Panc1 (cell line): ENCODE results near the gene HCN1. TPM values are rescaled to one million over a fixed set of nuclear protein-coding genes. Genes with fewer than 3 reads are reported as not detected.

Experiments
- ATAC-seq: fragments of 200-7000 bp; cut with Tn5 transposase; 2 replicates; pipeline ENCODE4 v1.9.1; 2020; ENCODE audit warnings: mild to moderate bottlenecking, moderate library complexity
- BruUV-seq: library from RNA; stranded (reverse); fragments of 400-500 nt; replicated peaks from 2 replicates; lab custom pipeline; 2021; lab: Mats Ljungman, UMichigan
- CTCF ChIA-PET: fragments of 300-600 bp; sonication (Branson Sonifier 250); formaldehyde crosslinking; loops from one replicate; lab custom pipeline; 2022; ENCODE audit warnings: antibody characterized with exemption; lab: Charles Lee
- POLR2A ChIA-PET: fragments of 300-600 bp; sonication (Branson Sonifier 250); formaldehyde crosslinking; loops from one replicate; lab custom pipeline; 2022; ENCODE audit warnings: antibody characterized with exemption; lab: Charles Lee
- DNase-seq: peaks from one replicate; pipeline ENCODE4 v3.0.0-alpha.2; 2010; ENCODE audit warnings: low read depth, low spot score
- H3K27ac ChIP-seq: 2 replicates; pipeline ENCODE4 v1.5.1; 2011; ENCODE audit warnings: mild to moderate bottlenecking, low read length, inconsistent platforms
- H3K27me3 ChIP-seq: fragments of 200-500 bp; sonication (Bioruptor generic); 2 replicates; pipeline ENCODE4 v1.6.0; 2014; ENCODE audit warnings: low read length, inconsistent platforms; ENCODE audit not compliant: control insufficient read depth, insufficient read depth
- H3K36me3 ChIP-seq: fragments of 200-500 bp; sonication (Bioruptor generic); 2 replicates; pipeline ENCODE4 v1.5.1; 2014; ENCODE audit warnings: inconsistent platforms, mild to moderate bottlenecking, low read length, moderate library complexity; ENCODE audit not compliant: control insufficient read depth, insufficient read depth
- H3K4me1 ChIP-seq: 2 replicates; pipeline ENCODE4 v1.5.1; 2011; ENCODE audit warnings: inconsistent platforms, mild to moderate bottlenecking, low read length, moderate library complexity; ENCODE audit not compliant: control insufficient read depth, insufficient read depth
- H3K4me3 ChIP-seq, 2 experiments: 2 replicates each; pipeline ENCODE4 v1.5.1; 2011 to 2012; ENCODE audit warnings: low read depth in 2 of 2, low read length in 2 of 2, mild to moderate bottlenecking in 2 of 2, inconsistent platforms in 1 of 2, moderate library complexity in 1 of 2
- H3K9me3 ChIP-seq: fragments of 200-500 bp; sonication (Bioruptor generic); 2 replicates; pipeline ENCODE4 v1.5.1; 2014; ENCODE audit warnings: low read depth, mild to moderate bottlenecking, inconsistent platforms, low read length, moderate library complexity; ENCODE audit not compliant: control insufficient read depth, insufficient read depth
- POLR2AphosphoS5 ChIP-seq: IDR thresholded peaks from 2 replicates; pipeline ENCODE4 v1.6.1; 2012; ENCODE audit warnings: mild to moderate bottlenecking, low read depth, low read length, moderate library complexity
- SIN3A ChIP-seq: IDR thresholded peaks from 2 replicates; pipeline ENCODE4 v1.6.1; 2012; ENCODE audit warnings: low read depth, mild to moderate bottlenecking, low read length, moderate library complexity, borderline replicate concordance; ENCODE audit not compliant: insufficient read depth
- TCF7L2 ChIP-seq: IDR thresholded peaks from 2 replicates; pipeline ENCODE4 v1.6.1; 2011; ENCODE audit warnings: mild to moderate bottlenecking, low read depth, low read length, inconsistent platforms
- in situ Hi-C: cut with HindIII; loops from 2 replicates; pipeline ENCODE4 v1.10.0; 2016; ENCODE audit warnings: low sequenced_read_pairs, low pct_unique_long_range_greater_than_20kb
- intact Hi-C: fragments of 100-400 bp; cut with micrococcal nuclease; formaldehyde crosslinking; loops from one replicate; pipeline ENCODE4 v1.10.0; 2022; ENCODE audit not compliant: unreplicated experiment
- total RNA-seq: library from RNA; stranded (reverse); gene quantifications from one replicate; pipeline ENCODE4 v1.2.1, GENCODE V29; 2021; ENCODE audit not compliant: unreplicated experiment
- TF ChIP-seq, protein P1 (sequence below): fragments of 450-650 bp; IDR thresholded peaks from 2 replicates; pipeline ENCODE4 v1.5.1; 2017; ENCODE audit warnings: mild to moderate bottlenecking
- TF ChIP-seq, protein P2 (sequence below), 2 experiments: IDR thresholded peaks; 2 replicates each; pipeline ENCODE4 v1.6.1; 2011 to 2012; ENCODE audit warnings: low read depth in 2 of 2, control low read depth in 1 of 2, low read length in 1 of 2, mild to moderate bottlenecking in 1 of 2, moderate library complexity in 1 of 2; ENCODE audit not compliant: insufficient read depth in 1 of 2

The HCN1 gene
- total RNA-seq, 1 experiment from 2014 or later: 0.36 TPM

DNA sequence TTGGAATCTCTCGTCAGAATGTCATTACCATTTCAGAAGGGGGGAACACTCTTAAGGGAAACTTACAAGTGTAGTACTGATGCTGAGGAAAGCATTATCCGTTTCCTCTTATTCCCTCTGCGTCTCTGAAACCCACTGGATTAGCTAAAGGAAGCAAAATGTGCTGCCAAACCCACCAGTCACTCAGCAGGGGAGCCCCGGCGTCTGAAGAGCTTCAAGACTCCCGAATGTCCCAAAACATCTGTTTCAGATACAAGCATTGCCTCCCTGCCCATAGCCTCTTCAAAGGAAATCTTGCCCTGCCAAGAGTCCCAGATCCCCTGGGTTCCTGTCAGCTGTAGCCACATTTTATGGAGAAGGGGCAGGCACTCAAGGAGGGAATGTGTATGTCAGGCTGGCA is 1.0 kb upstream of the HCN1 start:
- H3K36me3 ChIP-seq: no peaks in the 10 kb centered on the region
- in situ Hi-C loops: no loop called here
- ChIA-PET POLR2A (no interaction called here), CTCF (interaction anchor here (0.5 kb wide), 1 partner anchor 52 kb away, joined by 3 read pairs; no protein-coding TSS in a partner anchor)
- no peaks in the 10 kb centered on the region for H3K4me1 ChIP-seq
- H3K27me3 ChIP-seq: peaks cover 6% of the 10 kb centered on the region
- TF ChIP-seq, protein P1, sequence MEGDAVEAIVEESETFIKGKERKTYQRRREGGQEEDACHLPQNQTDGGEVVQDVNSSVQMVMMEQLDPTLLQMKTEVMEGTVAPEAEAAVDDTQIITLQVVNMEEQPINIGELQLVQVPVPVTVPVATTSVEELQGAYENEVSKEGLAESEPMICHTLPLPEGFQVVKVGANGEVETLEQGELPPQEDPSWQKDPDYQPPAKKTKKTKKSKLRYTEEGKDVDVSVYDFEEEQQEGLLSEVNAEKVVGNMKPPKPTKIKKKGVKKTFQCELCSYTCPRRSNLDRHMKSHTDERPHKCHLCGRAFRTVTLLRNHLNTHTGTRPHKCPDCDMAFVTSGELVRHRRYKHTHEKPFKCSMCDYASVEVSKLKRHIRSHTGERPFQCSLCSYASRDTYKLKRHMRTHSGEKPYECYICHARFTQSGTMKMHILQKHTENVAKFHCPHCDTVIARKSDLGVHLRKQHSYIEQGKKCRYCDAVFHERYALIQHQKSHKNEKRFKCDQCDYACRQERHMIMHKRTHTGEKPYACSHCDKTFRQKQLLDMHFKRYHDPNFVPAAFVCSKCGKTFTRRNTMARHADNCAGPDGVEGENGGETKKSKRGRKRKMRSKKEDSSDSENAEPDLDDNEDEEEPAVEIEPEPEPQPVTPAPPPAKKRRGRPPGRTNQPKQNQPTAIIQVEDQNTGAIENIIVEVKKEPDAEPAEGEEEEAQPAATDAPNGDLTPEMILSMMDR: no peak
- TF ChIP-seq SIN3A (no peak), POLR2AphosphoS5 (no peak), TCF7L2 (no peak)
- TF ChIP-seq, protein P2, sequence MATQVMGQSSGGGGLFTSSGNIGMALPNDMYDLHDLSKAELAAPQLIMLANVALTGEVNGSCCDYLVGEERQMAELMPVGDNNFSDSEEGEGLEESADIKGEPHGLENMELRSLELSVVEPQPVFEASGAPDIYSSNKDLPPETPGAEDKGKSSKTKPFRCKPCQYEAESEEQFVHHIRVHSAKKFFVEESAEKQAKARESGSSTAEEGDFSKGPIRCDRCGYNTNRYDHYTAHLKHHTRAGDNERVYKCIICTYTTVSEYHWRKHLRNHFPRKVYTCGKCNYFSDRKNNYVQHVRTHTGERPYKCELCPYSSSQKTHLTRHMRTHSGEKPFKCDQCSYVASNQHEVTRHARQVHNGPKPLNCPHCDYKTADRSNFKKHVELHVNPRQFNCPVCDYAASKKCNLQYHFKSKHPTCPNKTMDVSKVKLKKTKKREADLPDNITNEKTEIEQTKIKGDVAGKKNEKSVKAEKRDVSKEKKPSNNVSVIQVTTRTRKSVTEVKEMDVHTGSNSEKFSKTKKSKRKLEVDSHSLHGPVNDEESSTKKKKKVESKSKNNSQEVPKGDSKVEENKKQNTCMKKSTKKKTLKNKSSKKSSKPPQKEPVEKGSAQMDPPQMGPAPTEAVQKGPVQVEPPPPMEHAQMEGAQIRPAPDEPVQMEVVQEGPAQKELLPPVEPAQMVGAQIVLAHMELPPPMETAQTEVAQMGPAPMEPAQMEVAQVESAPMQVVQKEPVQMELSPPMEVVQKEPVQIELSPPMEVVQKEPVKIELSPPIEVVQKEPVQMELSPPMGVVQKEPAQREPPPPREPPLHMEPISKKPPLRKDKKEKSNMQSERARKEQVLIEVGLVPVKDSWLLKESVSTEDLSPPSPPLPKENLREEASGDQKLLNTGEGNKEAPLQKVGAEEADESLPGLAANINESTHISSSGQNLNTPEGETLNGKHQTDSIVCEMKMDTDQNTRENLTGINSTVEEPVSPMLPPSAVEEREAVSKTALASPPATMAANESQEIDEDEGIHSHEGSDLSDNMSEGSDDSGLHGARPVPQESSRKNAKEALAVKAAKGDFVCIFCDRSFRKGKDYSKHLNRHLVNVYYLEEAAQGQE (IDR thresholded peaks at IDR 0.05; ENCODE audit: insufficient read depth in 1 of 2, low read depth in 2 of 2, low read length in 1 of 2): no peak
- DNase-seq (no peak), ATAC-seq (no peak)
- intact Hi-C loops: loop anchor here (5.0 kb wide), 1 partner anchor 660 kb away; no protein-coding TSS in a partner anchor
- no TSS peak for BruUV-seq
- H3K9me3 ChIP-seq: no peaks in the 10 kb centered on the region
- no peak overlapping the region for H3K27ac ChIP-seq
- no peak overlapping the region for H3K4me3 ChIP-seq

DNA sequence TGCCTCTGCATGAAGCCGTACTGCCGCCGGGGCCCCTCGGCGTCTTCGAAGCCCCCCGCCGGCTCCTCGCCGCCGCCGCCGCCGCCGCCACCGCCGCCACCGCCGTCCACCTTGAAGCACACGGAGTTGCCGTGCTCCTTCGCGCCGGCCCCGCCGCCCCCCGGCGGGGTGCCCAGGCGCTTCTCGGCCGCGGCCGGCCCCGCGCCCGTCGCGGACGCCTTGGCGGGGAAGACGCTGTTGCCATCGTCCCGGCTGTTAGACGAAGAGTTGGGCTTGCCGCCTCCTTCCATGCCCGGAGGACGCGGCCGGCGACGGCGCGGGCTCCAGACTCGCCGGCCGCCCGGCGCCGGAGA is 400 bp downstream of the HCN1 start:
- H3K9me3 ChIP-seq: no peaks in the 10 kb centered on the region
- CTCF ChIA-PET: no interaction called here
- peak overlapping the region; percentile 24 to 44; a peak in 2 of 4 replicates for H3K4me3 ChIP-seq
- H3K4me1 ChIP-seq: no peaks in the 10 kb centered on the region
- intact Hi-C loops (loop anchor here (5.0 kb wide), 1 partner anchor 658 kb away; no protein-coding TSS in a partner anchor), in situ Hi-C loops (no loop called here)
- H3K27ac ChIP-seq: no peak overlapping the region
- ATAC-seq: no peak
- POLR2A ChIA-PET: no interaction called here
- H3K36me3 ChIP-seq: no peaks in the 10 kb centered on the region
- peaks cover 6% of the 10 kb centered on the region for H3K27me3 ChIP-seq
- TF ChIP-seq TCF7L2: no peak
- no peak for DNase-seq
- BruUV-seq: no TSS peak
